Activated CD8-positive, alpha-beta T cell treated with anti-CD3 and anti-CD28 coated beads, Interleukin-2, amount 10 ng/mL, durations not matched to agents 7 days and 5 days (primary cell): ENCODE results near the gene NKX2-2. TPM values are rescaled to one million over a fixed set of nuclear protein-coding genes. Genes with fewer than 3 reads are reported as not detected.
A peak's percentile ranks its signal among the peaks of the same experiment; 100 is the strongest.

Source experiments
- ATAC-seq: fragments of 150-1000 bp; cut with Tn5 transposase; one replicate; pipeline ENCODE4 v1.10.0; 2021; ENCODE audit warnings: moderate library complexity
- CTCF ChIA-PET: fragments of 350-600 bp; sonication (Branson Sonifier 250); formaldehyde crosslinking; loops from one replicate; lab custom pipeline; 2021; ENCODE audit warnings: antibody characterized with exemption; lab: Charles Lee
- POLR2A ChIA-PET: fragments of 350-600 bp; sonication (Branson Sonifier 250); formaldehyde crosslinking; loops from one replicate; lab custom pipeline; 2021; ENCODE audit warnings: antibody characterized with exemption; lab: Charles Lee
- DNase-seq: peaks from one replicate; pipeline ENCODE4 v3.0.0-alpha.2; 2020
- H3K27ac Mint-ChIP-seq: one replicate; pipeline ENCODE4 v1.8.0; 2021; ENCODE audit warnings: mild to moderate bottlenecking, mixed read lengths
- H3K27me3 Mint-ChIP-seq: one replicate; pipeline ENCODE4 v1.8.0; 2021; ENCODE audit warnings: low read depth, mixed read lengths
- H3K36me3 Mint-ChIP-seq: one replicate; pipeline ENCODE4 v1.8.0; 2021; ENCODE audit warnings: low read depth, mixed read lengths
- H3K4me1 Mint-ChIP-seq: one replicate; pipeline ENCODE4 v1.8.0; 2021; ENCODE audit warnings: low read depth, mixed read lengths
- H3K4me3 Mint-ChIP-seq: one replicate; pipeline ENCODE4 v1.8.0; 2021; ENCODE audit warnings: mild to moderate bottlenecking, mixed read lengths
- H3K9me3 Mint-ChIP-seq: one replicate; pipeline ENCODE4 v1.8.0; 2022; ENCODE audit warnings: mixed read lengths; ENCODE audit not compliant: insufficient read depth
- total RNA-seq, 2 experiments: library from RNA; stranded (reverse); gene quantifications; one replicate each; pipeline ENCODE4 v1.2.3, GENCODE V29; 2021

The NKX2-2 gene
- total RNA-seq, 2 experiments from 2014 or later: not detected

DNA sequence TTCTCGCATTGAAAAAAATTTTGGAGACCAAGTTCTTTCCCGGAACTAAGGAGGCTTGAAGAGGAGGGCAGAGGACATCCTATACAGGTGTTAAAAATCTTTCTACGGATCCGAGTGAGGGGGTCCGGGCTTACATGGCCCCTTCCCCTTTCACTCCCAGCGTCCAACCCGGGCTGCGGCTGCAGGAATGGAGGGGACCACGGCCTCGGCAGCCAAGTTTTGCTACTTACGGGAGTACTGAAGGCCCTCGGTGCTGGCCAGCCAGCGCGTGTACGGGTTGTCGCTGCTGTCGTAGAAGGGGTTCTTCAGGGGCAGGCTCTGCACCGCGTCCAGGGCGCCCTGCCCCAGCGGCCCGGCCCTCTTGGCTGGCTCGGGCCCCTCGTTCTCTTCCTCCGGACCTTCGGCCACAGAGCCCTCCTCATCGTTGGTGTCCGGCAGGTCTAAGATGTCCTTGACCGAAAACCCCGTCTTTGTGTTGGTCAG is 642 bp downstream of the NKX2-2 start:
- Mint-ChIP-seq H3K4me1 (peaks cover 32% of the 10 kb centered on the region), H3K9me3 (no peaks in the 10 kb centered on the region)

DNA sequence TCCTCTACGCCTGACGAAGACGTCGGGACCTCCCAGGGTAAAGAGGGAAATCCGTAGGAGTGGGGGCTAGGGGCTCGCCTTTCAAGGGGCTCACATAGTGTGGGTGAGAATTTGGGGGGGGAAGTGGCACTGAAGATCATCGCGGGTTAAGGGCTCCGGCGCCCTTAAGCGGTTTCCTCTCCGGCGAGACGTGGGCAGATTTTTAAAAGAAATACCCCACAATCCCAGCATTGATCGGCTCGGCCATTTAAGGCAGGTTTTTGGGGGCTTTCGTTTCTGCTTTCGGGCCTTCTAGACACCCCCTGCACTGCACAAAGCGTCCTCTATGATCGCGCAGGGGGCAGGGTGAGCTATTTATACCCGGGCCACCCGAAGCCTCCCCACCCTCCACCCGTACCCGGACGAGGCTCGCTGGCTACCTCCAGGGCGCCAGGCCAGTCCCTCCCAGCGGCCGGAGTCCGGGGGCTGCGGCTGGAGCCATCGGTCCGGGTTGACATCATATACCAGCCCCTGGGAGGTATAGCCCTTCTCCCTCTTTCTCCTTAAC is 1.2 kb downstream of the NKX2-2 start:
- POLR2A ChIA-PET: interaction anchor here (0.5 kb wide), 1 partner anchor 193 kb away, joined by 3 read pairs; no protein-coding TSS in a partner anchor
- CTCF ChIA-PET: no interaction called here

More for the DNA sequence above, 642 bp downstream of the NKX2-2 start:
- DNase-seq (no peak), ATAC-seq (no peak)
- no peak overlapping the region for H3K27ac Mint-ChIP-seq
- peak overlapping the region; percentile 18 for H3K4me3 Mint-ChIP-seq
- peaks cover 69% of the 10 kb centered on the region for H3K27me3 Mint-ChIP-seq
- POLR2A ChIA-PET: interaction anchor here (0.6 kb wide), 1 partner anchor 502 kb away, joined by 5 read pairs; no protein-coding TSS in a partner anchor
- CTCF ChIA-PET: no interaction called here
- peaks cover 4% of the 10 kb centered on the region for H3K36me3 Mint-ChIP-seq

DNA sequence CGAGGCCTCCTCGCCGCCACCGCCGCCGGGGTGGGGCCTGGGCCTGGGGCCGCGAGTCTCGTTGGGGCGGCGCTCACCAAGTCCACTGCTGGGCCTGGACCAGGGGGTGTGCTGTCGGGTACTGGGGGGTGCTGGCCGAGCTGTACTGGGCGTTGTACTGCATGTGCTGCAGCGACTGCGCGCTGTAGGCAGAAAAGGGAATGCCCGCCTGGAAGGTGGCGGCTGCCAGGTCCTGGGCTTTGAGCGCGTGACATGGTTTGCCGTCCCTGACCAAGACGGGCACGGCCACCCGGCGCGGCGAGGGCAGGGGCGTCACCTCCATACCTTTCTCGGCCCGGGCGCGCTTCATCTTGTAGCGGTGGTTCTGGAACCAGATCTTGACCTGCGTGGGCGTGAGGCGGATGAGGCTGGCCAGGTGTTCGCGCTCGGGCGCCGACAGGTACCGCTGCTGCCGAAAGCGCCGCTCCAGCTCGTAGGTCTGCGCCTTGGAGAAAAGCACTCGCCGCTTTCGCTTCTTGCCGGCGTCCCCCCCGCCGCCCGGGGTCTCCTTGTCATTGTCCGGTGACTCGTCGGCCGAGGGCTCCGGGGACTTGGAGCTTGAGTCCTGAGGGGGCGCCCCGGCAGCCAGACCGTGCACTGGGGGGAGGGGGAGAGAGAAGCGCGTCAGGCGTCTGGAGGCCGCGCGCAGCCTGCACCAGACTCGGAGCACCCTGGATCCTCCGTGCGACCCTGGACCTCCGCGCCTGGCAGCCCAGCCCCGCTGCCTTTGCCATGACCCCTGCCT is 1.8 kb downstream of the NKX2-2 start:
- Mint-ChIP-seq H3K36me3 (peaks cover 4% of the 10 kb centered on the region), H3K27ac (no peak overlapping the region), H3K9me3 (no peaks in the 10 kb centered on the region), H3K27me3 (peaks cover 69% of the 10 kb centered on the region), H3K4me1 (peaks cover 32% of the 10 kb centered on the region), H3K4me3 (peak overlapping the region; percentile 54)
- ChIA-PET CTCF (interaction anchor here (1.7 kb wide), 1 partner anchor 276 kb away, joined by 7 read pairs; no protein-coding TSS in a partner anchor), POLR2A (interaction anchor here (0.5 to 0.6 kb wide), 2 partner anchors 189 to 193 kb away, joined by 3 read pairs; no protein-coding TSS in a partner anchor)
- no peak for DNase-seq
- ATAC-seq: no peak

More for the DNA sequence above, 1.2 kb downstream of the NKX2-2 start:
- Mint-ChIP-seq H3K27ac (no peak overlapping the region), H3K36me3 (peaks cover 4% of the 10 kb centered on the region), H3K4me1 (peaks cover 32% of the 10 kb centered on the region), H3K27me3 (peaks cover 69% of the 10 kb centered on the region), H3K9me3 (no peaks in the 10 kb centered on the region), H3K4me3 (no peak overlapping the region)
- DNase-seq (no peak), ATAC-seq (no peak)

- ChIA-PET POLR2A (no interaction called here), CTCF (interaction anchor here (1.7 kb wide), 1 partner anchor 276 kb away, joined by 7 read pairs; no protein-coding TSS in a partner anchor)
- H3K27ac Mint-ChIP-seq: no peak overlapping the region
- no peak overlapping the region for H3K4me3 Mint-ChIP-seq
- H3K27me3 Mint-ChIP-seq: peaks cover 69% of the 10 kb centered on the region
- H3K9me3 Mint-ChIP-seq: no peaks in the 10 kb centered on the region
- H3K36me3 Mint-ChIP-seq: peaks cover 4% of the 10 kb centered on the region
- no peak for ATAC-seq
- H3K4me1 Mint-ChIP-seq: peaks cover 37% of the 10 kb centered on the region
- no peak for DNase-seq
Measured at GRCh38 chr20:21511485-21511849, 2.4 kb downstream of the NKX2-2 start.

DNA sequence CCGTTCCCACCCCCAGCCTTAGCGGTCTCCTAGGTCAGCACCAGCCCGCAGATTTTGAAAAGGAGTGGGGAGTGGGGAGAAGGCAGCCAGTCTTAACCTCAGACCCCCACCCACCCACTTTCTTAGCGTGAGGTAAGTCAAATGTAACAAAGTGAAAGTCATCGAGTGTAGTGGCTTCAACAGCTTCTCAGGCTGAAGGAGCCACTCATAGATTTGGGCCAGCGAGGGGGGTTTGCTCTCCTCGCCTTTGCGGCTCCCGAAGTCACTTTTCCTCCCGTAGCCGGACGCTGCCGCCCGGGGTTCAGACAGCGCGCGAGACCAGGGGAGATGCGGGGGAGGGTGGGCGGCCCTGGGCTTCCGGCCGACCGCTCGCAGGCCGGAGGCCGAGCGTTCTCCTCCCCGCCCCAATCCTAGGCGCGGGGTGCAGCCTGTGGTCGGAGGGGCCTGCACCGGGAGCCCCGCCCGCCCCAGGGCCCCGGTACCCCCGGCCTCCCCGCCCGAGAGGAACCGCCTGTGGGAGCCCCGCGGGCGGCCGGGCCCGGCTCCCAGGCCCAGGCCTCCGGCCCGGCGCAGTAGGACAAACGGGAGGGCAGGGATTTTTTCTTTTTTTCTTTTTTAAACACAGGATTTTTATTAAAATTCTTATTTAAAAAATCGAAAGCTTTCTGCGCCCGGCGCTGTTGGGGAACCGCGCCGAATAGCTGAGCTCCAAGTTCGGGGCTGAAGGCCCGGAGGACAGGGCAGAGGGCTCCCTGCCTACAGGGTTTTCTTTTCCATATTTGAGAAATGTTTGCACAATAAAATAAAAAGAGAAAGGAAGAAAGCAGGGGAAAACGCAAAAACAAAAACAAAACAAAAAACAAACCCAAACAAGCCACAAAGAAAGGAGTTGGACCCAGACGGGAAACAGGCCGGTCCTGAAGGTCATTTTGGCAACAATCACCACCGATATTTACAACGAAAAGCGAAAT is 3.2 kb downstream of the NKX2-2 start:
- DNase-seq (peak; percentile 14), ATAC-seq (no peak)
- ChIA-PET POLR2A (no interaction called here), CTCF (interaction anchor here (1.2 to 1.7 kb wide), 2 partner anchors 105 to 275 kb away, joined by 4 to 7 read pairs; no protein-coding TSS in a partner anchor)
- no peaks in the 10 kb centered on the region for H3K36me3 Mint-ChIP-seq
- H3K27ac Mint-ChIP-seq: peak overlapping the region; percentile 20
- H3K4me1 Mint-ChIP-seq: peaks cover 34% of the 10 kb centered on the region
- no peaks in the 10 kb centered on the region for H3K9me3 Mint-ChIP-seq
- H3K4me3 Mint-ChIP-seq: peak overlapping the region; percentile 69
- H3K27me3 Mint-ChIP-seq: peaks cover 63% of the 10 kb centered on the region

GRCh38 chr20:21509597-21510371 is 4.1 kb downstream of the NKX2-2 start:
- Mint-ChIP-seq H3K4me3 (peak overlapping the region; percentile 69), H3K4me1 (peaks cover 40% of the 10 kb centered on the region), H3K36me3 (no peaks in the 10 kb centered on the region), H3K27ac (peak overlapping the region; percentile 76), H3K27me3 (peaks cover 68% of the 10 kb centered on the region), H3K9me3 (no peaks in the 10 kb centered on the region)
- ChIA-PET POLR2A (no interaction called here), CTCF (interaction anchor here (1.0 to 1.2 kb wide), 4 partner anchors 9 to 274 kb away, joined by 3 to 6 read pairs (median 4); no protein-coding TSS in a partner anchor)
- no peak for DNase-seq
- ATAC-seq: no peak

GRCh38 chr20:21509079-21509596 is 4.7 kb downstream of the NKX2-2 start:
- no peaks in the 10 kb centered on the region for H3K36me3 Mint-ChIP-seq
- DNase-seq: no peak
- H3K9me3 Mint-ChIP-seq: no peaks in the 10 kb centered on the region
- peak overlapping the region; percentile 7 for H3K27ac Mint-ChIP-seq
- peaks cover 37% of the 10 kb centered on the region for H3K4me1 Mint-ChIP-seq
- peaks cover 64% of the 10 kb centered on the region for H3K27me3 Mint-ChIP-seq
- ChIA-PET POLR2A (no interaction called here), CTCF (interaction anchor here (1.0 to 1.2 kb wide), 4 partner anchors 10 to 273 kb away, joined by 3 to 6 read pairs (median 4); no protein-coding TSS in a partner anchor)
- H3K4me3 Mint-ChIP-seq: peak overlapping the region; percentile 69
- ATAC-seq: no peak

DNA sequence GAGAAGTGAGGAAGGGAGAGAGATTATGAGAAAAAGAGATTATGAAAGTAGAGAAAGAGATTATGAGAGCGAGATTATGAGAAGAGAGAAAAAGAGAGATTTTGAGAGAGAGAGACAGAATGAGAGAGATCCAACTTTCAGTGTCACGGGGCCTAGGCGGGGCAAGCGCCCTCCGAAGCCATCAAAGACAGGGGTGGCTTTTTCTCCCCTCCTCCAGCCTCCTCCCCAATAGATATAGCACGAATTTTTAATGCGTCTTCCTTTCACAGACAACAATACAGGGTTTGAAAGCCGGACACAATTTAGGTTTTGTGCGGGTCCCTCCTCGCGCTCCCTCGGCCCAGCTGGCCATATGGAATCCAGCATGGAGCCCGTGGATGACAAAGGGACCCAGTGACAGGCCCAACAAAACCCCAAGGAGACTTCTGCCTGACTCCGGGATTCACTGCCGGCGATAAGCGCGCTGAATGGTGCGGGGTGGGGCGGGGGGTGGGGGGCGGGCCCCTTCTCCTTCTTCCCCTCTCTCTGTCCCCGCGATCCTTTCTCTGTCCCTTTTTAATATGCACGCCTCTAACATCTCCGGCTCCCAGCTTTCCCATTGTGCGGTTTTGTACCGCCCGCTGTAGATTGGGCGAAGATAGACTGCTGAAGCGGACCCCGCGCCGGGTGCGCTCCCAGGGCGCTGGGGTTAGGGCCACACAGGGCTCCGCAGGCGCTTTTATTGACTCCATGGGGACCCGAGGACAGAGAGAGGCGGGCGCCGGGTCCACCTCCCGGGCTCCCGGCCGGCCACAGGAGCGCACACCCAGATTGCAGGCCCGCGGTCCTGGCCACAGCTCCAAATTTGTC is 5.4 kb downstream of the NKX2-2 start:
- Mint-ChIP-seq H3K4me1 (peaks cover 37% of the 10 kb centered on the region), H3K9me3 (no peaks in the 10 kb centered on the region), H3K4me3 (no peak overlapping the region), H3K27me3 (peaks cover 60% of the 10 kb centered on the region), H3K36me3 (no peaks in the 10 kb centered on the region), H3K27ac (no peak overlapping the region)
- DNase-seq: no peak
- ATAC-seq: no peak
- ChIA-PET POLR2A (no interaction called here), CTCF (interaction anchor here (1.0 to 7.4 kb wide), 3 partner anchors 16 to 461 kb away, joined by 3 to 205 read pairs (median 3); no protein-coding TSS in a partner anchor)

GRCh38 chr20:21507400-21508229 is 6.2 kb downstream of the NKX2-2 start:
- ATAC-seq (no peak), DNase-seq (no peak)
- H3K27ac Mint-ChIP-seq: no peak overlapping the region
- ChIA-PET POLR2A (no interaction called here), CTCF (interaction anchor here (1.0 to 7.4 kb wide), 4 partner anchors 17 to 460 kb away, joined by 3 to 205 read pairs (median 4); no protein-coding TSS in a partner anchor)
- no peaks in the 10 kb centered on the region for H3K36me3 Mint-ChIP-seq
- peaks cover 37% of the 10 kb centered on the region for H3K4me1 Mint-ChIP-seq
- H3K9me3 Mint-ChIP-seq: no peaks in the 10 kb centered on the region
- H3K4me3 Mint-ChIP-seq: no peak overlapping the region
- peaks cover 57% of the 10 kb centered on the region for H3K27me3 Mint-ChIP-seq
